Stimulated activated CD8-positive, alpha-beta memory T cell treated with anti-CD3 and anti-CD28 coated beads, Interleukin-7, amount 100 ng/mL, for 24 hours (primary cell): ENCODE measurements around the gene TIMM50.
"Not testable (repeated sequence)": the region's sequence is repeated elsewhere in the genome, so short reads cannot be mapped to it uniquely, and the experiment has no call there.

Experiments
- DNase-seq: peaks from one replicate; pipeline ENCODE4 v3.0.0-alpha.2; 2020; ENCODE audit warnings: low read depth

TIMM50 gene

DNA sequence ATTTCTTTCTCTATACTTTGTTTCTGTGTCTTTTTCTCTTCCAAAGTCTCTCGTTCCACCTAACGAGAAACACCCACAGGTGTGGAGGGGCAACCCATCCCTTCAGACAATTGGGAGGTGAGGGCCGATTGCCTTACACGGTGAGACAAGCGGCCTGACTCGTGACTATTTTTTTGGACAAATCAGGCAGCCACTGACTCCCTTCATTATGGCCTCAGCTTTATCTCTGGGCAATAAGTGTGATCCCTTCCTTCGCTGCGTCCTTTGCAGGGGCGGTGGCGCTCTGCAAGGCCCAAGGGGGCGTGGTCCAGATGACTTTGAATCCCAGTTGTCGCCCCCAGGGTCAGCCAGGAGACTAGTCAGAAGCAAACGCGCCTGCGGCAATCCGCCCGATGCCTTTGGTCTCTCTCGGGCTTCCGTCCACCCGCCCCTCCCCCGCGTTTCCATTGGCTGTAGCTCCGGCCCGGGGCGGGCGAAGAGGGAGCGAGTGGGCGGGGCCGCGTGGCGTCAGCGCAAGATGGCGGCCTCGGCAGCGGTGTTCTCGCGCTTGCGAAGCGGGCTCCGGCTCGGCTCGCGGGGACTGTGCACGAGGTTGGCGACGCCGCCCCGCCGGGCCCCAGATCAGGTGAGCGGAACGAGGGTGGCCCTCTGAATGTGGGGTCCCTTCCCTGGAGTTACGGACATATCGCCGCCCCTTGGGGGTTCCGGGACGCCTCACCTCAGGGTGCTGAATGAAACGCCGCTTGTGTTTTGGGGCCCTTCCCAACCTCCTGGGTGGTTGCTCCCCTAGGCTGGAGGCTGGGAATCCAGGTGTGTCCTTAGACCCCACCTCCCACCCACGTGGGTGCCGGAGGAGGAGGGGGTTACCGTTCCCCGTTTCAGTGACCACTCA lies at the start of gene TIMM50:
Gene TIMM50, plus strand, starts transcription at position 502 of the 892 bp plus-strand sequence. Its CDS starts 16 bp downstream, at position 518.
- peak; percentile 98 for DNase-seq

DNA sequence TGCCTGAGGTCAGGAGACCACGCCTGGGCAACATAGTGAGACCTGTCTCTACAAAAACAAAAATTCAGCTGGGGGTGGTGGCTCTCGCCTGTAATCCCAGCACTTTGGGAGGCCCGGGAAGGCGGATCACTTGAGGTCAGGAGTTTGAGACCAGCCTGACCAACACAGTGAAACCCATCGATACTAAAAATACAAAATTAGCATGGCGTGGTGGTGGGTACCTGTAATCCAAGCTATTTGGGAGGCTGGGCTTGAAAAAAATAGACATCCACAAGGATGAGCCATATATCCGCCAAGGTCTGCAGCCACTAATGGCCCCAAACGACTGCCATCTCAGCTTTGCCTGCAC lies 48.0 kb upstream of the TIMM50 start:
- DNase-seq = no peak

DNA sequence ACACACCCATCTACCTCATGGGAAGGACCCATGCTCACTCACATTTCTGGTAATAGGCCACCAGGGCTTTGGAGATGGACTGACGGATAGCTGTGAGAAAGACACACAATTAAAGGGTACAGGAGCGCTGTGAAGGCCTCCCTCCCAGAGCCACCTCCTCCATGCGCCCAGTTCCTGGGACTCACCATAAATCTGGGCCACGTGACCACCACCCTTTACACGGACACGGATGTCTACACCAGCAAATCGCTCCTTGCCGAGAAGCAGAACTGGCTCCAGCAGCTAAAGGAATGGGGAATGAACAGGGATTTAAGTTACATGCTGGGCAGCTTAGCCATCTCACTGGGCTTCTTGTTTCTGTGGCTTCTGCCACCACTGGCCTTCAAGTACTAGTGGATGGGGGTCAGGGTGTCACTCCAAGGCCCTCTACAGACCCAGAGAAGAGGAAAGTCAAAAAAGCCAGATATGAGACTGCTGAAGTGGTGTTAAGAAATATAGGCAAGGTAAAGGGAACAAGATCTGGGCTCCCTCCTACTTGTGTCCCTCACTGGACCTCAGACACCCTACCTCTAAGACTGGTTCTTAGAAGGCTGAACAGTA lies 47.1 kb upstream of the TIMM50 start:
- DNase-seq = no peak

DNA sequence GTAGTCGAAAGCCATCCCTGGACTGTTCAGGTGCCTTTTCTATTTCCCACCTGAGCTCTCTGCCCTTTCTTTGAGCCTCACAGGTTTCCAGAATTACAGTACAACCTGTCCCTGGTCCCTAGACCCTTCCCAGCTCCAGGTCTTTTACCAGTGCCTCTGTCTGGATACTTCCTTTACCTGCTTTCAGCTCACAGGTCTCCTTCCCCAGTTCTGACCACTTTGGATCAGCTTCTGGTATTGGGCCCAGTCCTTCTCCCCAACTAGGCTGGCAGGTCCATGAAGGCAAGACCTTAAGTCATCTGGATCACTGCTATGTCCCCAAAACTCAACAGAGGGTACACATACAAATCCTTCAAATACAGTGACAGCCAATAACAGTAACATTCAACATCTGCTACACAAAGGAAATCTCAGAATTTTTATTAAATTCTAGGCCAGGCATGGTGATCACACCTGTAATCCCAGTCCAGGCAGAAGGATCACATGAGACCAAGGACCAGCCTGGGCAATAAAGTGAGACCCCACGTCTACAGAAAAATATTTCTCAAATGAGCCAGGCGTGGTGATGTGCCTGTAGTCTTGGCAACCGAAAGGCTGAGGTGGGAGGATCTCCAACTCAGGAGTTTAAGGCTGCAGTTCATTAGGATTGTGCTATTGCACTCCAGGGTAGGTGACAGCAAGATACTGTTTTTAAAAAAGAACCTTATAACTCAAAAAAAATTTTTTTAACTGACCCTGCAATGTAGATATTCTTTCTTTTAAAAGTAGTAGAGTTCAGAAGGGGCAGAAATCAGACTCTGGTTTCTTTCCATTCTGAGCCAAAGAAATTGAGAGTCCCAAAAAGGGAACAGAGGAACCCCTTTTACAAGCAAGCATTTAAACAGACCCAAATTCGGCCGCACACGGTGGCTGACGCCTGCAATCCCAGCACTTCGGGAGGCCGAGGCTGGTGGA lies 46.2 kb upstream of the TIMM50 start:
- DNase-seq = no peak

DNA sequence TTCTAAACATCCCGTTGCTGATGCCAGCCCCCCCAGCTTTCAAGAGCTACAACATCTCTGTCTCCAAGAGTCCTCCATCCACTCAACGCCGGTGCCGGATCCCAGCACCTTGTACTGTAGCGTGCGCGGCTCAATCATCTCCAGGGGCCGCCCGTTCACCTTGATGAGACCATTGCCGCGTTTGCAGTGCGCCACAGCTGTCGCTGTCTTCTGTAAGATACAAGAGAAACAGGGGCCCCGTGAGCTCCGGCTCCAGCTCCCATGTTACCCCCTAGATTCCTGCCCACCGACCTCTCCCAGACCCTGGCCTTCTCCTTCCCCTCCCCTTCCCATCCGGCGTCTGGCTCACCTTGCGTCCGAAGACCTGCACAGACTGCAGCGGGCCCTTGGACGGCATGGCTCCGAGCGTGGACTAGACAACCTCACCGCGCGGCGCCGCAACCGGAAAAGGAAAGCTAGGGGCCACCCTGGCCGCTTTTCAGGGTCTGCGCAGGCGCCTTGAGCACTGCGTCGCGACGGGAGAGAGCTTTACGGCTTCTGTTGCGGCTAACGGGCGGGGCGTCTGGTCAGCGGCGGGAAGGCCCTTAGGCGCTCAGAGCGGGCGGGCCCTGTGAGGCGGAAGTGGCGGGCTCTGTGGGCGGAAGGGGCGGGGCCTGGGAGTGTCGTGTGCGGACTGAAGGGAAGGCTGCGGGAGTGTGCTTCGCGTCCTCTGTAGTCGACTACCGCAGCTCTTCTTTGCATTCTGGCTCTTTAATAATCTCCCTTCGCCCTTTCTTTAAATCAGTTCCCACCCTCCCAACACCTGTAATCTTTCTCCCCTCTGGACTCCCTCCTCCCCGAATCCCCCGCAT lies 44.9 kb upstream of the TIMM50 start, which contains the start of gene RPS16:
Gene RPS16, minus strand, starts transcription at position 451 of the 851 bp plus-strand sequence. Its CDS starts 54 bp downstream, at position 397.
- peak; percentile 99 for DNase-seq

DNA sequence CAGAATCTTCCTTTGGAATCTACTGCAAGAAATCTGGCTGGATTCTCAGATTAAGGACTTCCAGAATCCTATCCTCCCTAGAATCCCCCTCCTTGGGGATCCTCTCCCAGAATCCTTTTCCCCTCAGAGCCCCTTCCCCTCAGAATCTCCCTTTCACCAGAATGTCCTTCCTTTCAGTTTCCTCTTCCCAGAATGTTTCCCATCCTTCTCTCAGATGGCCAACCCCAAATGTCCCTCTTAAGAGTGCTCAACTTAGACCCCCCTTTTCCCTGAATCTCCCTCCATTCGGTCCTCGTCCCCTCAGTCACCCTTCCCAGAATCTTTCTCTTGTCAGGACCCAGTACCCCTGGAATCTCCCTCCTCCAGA lies 44.3 kb upstream of the TIMM50 start:
- no peak for DNase-seq

DNA sequence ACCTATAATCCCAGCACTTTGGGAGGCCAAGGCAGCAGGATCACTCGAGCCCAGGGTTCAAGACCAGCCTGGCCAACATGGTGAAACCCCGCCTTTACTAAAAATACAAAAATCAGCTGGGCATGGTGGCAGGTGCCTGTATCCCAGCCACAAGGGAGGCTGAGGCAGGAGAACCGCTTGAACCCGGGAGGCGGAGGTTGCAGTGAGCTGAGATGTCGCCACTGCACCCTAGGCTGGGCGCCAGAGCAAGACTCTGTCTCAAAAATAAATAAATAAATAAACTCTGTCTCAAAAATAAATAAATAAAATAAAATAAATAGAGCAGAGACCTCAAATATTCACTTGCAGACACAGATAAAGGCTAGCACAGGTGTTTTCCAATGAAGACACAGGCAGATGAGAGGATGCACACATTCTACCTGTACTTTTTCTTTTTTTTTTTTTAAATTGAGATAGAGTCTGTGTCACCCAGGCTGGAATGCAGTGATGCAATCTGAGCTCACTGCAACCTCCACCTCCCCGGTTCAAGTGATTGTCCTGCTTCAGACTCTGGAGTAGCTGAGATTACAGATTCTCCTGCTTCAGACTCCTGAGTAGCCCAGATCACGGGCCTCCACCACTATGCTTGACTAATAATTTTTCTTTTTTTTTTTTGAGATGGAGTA lies 42.2 kb upstream of the TIMM50 start:
- DNase-seq = no peak

DNA sequence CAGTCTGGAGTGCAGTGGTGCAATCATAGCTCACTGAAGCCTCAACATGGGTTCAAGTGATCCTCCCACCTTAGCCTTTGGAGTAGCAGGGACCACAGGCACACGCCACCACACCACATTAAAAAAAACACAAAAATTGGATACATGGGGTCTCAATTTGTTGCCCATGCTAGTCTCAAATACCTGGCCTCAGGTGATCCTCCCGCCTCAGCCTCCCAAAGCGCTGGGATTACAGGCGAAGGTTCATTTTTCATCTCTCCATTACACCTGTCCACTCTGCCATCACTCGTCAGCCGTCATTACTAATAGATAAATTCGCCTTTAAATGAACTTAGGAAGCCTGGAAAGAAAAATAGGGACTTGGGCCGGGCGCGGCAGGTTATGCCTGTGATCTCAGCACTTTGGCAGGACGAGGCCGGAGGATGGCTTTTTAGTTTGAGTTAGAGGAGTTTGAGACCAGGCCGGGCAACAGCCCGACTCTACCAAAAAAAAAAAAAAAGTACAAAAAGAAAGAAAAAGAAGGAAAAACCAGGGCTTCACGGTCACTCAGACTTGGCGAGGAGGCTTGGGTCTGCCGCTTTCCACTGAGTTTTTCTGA lies 35.9 kb upstream of the TIMM50 start:
- DNase-seq = no peak

DNA sequence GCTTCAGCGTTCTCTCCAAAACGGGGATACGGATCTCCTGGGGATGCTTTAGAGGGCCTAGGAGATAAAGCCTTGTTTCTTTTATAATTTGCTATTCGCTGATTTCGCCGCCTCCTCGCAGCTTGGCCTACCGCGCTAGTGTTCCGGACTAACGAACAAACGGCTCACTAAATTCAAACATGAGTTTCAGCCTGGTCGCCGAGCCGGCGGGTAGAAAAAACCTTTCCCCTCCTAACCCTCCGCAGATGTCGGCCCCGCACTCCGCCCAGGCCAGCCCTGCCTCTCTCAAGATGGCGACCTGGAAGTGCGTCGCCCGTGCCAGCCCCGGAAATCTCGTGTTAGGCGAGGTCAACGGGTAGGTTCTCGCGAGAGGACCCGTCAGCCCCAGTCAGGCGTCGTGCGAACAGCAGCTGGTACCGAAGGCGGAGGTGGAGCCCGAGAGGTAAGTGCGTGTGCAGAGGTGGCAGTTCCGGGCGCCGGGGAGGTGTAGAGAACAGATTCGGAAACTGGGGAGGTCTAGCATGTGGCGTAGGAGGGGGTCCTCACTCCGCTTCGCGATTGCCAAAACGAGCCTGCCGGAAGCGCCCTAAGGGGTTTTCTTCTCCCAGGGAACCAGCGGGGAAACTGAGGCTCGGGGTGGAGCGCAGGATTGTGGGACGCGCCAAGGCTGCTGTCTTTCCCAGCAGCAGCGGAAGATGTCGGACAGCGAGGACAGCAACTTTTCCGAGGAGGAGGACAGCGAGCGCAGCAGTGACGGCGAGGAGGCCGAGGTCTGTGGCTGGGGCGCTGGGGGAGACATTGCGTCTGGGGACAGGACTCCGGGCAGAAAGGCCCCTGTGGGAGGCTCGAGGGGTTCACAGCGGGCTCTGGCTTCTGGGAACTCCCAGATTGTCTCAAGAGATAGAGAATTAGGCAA lies 35.2 kb upstream of the TIMM50 start, which contains the start of gene SUPT5H:
Gene SUPT5H, plus strand, starts transcription at position 387 of the 916 bp plus-strand sequence. Its CDS starts 309 bp downstream, at position 696.
- DNase-seq = peak; percentile 95

DNA sequence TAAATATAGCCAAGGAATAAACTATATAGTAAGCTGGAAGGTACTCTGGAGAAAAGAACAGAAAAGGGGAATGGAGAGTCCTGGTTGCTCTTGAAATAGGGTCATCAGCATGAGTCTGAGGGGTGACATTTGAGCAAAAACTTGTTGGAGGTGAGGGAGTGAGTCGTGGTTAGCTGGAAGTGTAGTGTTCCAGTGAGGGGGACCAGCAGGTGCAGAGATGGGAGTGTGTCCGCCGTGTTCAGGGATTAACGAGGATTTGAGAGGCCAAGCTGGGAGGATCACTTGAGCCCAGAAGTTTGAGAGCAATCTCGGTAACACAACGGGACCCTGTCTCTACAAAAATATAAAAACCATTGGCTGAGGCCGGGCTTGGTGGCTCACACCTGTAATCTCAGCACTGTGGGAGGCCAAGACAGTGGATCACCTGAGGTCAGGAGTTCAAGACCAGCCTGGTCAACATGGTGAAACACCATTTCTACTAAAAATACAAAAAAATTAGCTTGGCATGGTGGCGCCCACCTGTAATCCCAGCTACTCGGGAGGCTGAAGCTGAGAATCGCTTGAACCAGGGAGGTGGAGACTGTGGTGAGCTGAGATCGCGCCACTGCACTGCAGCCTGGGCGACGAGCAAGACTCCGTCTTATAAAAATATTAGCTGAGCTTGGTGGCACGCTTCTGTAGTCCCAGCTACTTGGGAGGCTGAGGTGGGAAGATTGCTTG lies 34.1 kb upstream of the TIMM50 start:
- DNase-seq = no peak

DNA sequence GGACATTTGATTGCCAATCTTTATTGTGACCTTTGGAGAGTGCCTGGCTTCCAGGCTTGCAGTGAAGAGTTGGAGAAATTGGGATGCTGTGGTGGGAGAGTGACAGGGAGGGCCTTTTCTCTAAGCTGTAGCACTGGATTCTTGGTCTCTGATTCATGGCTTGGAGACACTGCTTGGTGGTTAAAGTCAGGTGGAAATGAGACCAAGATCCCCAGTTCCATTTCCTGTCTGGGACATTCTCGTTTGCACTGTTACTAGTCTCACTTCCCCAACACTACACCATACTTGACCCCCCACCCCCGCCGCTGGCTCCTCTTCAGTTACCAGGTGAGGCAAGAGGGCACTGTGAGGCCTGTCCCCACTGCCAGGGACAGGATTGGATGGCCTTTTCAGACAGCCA lies 32.4 kb upstream of the TIMM50 start:
- DNase-seq = no peak

DNA sequence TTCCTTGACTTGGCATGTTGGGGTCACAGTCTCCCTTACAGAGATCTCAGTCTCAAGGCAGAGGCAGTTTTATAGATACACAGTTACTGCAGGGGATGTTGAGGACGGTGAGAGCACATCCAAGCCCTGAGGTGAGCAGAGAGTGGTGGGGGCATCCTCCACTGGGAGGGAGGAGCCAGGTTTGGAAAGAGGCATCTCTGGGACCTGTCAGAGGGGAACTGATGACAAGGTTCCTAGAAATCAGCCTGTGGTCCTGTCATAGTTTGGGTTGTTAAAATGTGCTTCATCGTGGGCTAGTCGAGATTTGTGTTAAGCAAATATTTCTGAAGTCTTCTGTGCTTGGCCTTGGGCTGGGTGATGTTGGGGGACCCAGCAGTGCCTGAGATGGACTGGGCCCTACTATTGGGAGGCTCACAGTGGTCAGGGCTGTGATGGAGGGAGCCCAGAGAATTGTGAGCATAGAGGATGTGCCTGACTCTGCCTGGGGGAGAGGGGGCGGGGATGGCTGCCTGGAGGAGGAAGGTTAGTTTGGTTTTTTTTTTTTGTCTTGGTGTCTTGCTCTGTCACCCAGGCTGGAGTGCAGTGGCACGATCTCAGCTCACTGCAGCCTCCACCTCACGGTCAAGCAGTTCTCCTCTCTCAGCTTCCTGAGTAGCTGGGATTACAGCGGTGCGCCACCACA lies 31.4 kb upstream of the TIMM50 start:
- DNase-seq = no peak

DNA sequence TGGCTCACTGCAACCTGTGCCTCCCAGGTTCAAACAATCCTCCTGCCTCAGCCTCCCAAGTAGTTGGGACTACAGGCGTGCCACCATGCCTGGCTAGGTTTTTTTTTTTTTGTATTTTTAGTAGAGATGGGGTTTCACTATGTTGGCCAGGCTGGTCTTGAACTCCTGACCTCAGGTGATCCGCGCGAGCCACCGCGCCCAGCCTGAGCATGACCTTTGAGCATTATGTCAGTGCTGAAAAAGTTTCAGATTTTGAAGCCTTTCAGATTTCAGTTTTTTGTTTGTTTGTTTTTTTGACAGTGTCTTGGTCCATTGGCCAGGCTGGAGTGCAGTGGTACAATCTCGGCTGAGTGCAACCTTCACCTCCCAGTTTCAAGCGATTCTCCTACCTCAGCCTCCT lies 29.4 kb upstream of the TIMM50 start:
- not testable (repeated sequence) for DNase-seq

DNA sequence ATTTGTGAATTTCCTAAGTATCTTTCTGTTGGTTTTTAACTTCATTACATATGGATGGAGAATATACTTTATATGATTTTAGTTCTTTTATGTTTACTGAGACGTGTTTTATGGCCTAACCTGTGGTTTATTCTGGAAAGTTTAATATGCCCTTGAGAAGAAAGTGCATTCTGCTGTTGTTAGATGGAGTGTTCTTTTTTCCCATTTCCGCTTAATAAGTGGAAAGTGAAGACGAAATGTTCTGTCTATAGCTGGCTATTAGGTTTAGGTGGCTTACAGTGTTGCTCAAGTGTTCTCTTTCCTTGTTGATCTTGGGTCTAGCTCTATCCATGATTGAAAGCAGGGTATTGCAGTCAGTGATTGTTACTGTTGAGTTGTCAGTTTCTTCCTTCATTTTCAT lies 17.2 kb upstream of the TIMM50 start:
- no peak for DNase-seq

DNA sequence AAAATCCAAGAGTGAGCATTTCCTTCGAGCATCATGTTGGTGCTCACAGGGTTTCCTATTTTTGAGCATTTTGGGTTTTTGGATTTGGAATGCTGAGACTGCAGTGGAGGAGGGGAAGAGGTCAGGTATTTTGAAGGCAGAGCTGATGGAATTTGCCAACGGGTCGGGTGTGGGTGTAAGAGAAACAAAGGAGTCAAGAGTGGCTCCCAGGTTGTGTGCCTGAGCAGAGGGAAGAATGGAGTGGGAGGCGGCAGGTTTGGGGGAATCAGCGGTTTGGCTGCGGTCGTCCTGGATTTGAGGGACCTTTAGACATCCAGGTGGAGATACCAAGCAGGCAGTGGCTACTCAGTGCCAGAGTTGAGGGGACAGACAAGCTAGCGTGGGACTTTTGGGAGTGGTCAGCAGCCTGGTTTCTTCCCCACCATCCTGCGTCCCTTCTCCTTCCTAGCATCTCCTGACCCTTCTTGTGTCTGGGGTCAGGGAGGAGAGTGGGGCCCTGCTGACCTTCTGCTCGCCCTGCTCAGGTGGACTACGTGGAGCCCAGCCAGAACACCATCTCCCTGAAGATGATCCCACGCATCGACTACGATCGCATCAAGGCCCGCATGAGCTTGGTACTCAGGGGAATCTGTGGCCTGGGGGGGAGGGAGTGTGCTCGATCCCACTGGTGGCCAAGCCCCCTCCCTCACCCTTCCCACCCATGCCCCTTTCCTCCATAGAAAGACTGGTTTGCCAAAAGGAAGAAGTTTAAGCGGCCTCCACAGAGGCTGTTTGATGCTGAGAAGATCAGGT lies 14.5 kb upstream of the TIMM50 start:
- DNase-seq = no peak

DNA sequence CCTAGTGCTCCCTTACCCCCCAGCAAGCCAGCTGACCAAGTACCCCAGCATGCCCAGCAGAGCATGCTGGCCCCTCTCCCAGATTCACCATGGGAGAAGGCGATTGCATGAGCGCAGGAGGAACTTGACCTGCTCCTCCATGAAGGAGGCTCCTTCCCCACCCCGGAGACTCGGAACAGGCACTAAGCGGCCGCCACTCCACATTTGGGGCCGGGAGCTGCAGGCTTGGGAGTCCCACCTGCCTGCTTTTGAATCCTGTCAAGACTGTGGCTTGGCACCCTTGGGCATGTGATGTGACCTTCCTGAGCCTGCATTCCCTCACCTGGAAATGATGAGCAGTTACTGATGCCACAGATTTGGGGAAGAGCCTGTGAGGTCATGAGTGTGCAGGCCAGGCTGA lies 12.7 kb upstream of the TIMM50 start:
- DNase-seq = no peak

DNA sequence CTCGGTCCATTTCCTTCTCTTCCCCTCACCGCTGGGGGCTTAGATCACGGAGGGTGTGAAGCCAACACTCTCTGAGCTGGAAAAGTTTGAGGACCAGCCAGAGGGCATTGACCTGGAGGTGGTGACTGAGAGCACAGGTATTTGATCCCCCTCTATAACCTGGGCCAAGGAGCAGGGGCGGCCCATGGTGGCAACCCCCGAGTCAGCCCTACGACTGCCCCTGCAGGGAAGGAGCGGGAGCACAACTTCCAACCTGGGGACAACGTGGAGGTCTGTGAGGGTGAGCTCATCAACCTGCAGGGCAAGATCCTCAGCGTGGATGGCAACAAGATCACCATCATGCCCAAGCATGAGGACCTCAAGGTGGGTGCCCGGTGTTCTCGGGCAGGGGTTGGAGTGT lies 11.6 kb upstream of the TIMM50 start:
- no peak for DNase-seq
